Activated T-helper 1 cell treated with anti-CD3 and anti-CD28 coated beads, Interleukin-12 subunit alpha, Interleukin-12 subunit beta, Interleukin-2, Interleukin-4 antibody, amounts not matched to agents 30 ng/mL and 10 ng/mL and 1 ng/mL, durations not matched to agents 14 hours and 24 hours and 36 hours (primary cell): ENCODE measurements around the gene TAF3. TPM values are rescaled to one million over a fixed set of nuclear protein-coding genes. Genes with fewer than 3 reads are reported as not detected.
A peak's percentile ranks its signal among the peaks of the same experiment; 100 is the strongest.

ENCODE experiments used
- DNase-seq: peaks from one replicate; pipeline ENCODE4 v3.0.0; 2021; ENCODE audit warnings: low spot score
- H3K27ac Mint-ChIP-seq: one replicate; pipeline ENCODE4 v1.8.0; 2021; ENCODE audit warnings: mild to moderate bottlenecking, mixed read lengths
- H3K27me3 Mint-ChIP-seq: one replicate; pipeline ENCODE4 v1.8.0; 2022; ENCODE audit warnings: mild to moderate bottlenecking, moderate library complexity, mixed read lengths; ENCODE audit not compliant: insufficient read depth
- H3K36me3 Mint-ChIP-seq: one replicate; pipeline ENCODE4 v1.8.0; 2021; ENCODE audit warnings: low read depth, mixed read lengths
- H3K4me1 Mint-ChIP-seq: one replicate; pipeline ENCODE4 v1.8.0; 2021; ENCODE audit warnings: low read depth, mixed read lengths
- H3K4me3 Mint-ChIP-seq: one replicate; pipeline ENCODE4 v1.8.0; 2021; ENCODE audit warnings: mild to moderate bottlenecking, moderate library complexity, mixed read lengths
- H3K9me3 Mint-ChIP-seq: one replicate; pipeline ENCODE4 v1.8.0; 2021; ENCODE audit warnings: mixed read lengths
- intact Hi-C: fragments of 100-400 bp; cut with micrococcal nuclease; formaldehyde crosslinking; loops from one replicate; pipeline ENCODE4 v1.15.1; 2024
- total RNA-seq: library from RNA; stranded (reverse); gene quantifications from 2 replicates; pipeline ENCODE4 v1.2.3, GENCODE V29; 2022

TAF3 gene
- total RNA-seq, 1 donor from 2014 or later: 15.1 TPM

- Mint-ChIP-seq H3K27me3 (no peaks in the 10 kb centered on the region), H3K4me3 (no peak overlapping the region), H3K36me3 (peaks cover 19% of the 10 kb centered on the region), H3K4me1 (peaks cover 5% of the 10 kb centered on the region), H3K27ac (no peak overlapping the region), H3K9me3 (peaks cover 19% of the 10 kb centered on the region)
- no peak for DNase-seq
- intact Hi-C loops: no loop called here
These were observed 43.3 kb downstream of the TAF3 start for GRCh38 chr10:7861509-7862120.

GRCh38 chr10:7862121-7862514 lies 43.8 kb downstream of the TAF3 start:
- DNase-seq: no peak
- intact Hi-C loops: no loop called here
- Mint-ChIP-seq H3K9me3 (peaks cover 19% of the 10 kb centered on the region), H3K4me3 (no peak overlapping the region), H3K4me1 (peaks cover 2% of the 10 kb centered on the region), H3K27me3 (no peaks in the 10 kb centered on the region), H3K36me3 (peaks cover 19% of the 10 kb centered on the region), H3K27ac (no peak overlapping the region)

- intact Hi-C loops: no loop called here
- Mint-ChIP-seq H3K4me3 (no peak overlapping the region), H3K27me3 (peaks cover 2% of the 10 kb centered on the region), H3K9me3 (peaks cover 19% of the 10 kb centered on the region), H3K36me3 (peaks cover 17% of the 10 kb centered on the region), H3K27ac (no peak overlapping the region), H3K4me1 (no peaks in the 10 kb centered on the region)
- no peak for DNase-seq
These were observed 47.9 kb downstream of the TAF3 start for GRCh38 chr10:7866176-7866575.

GRCh38 chr10:7872041-7872442 lies 53.7 kb downstream of the TAF3 start:
- H3K4me1 Mint-ChIP-seq: no peaks in the 10 kb centered on the region
- H3K27me3 Mint-ChIP-seq: peaks cover 4% of the 10 kb centered on the region
- H3K27ac Mint-ChIP-seq: no peak overlapping the region
- intact Hi-C loops: loop anchor here (1.0 to 10.0 kb wide), 6 partner anchors 167 to 1430 kb away; partner anchors contain the start of gene GATA3
- H3K9me3 Mint-ChIP-seq: no peaks in the 10 kb centered on the region
- peak overlapping the region; percentile 53 for H3K4me3 Mint-ChIP-seq
- H3K36me3 Mint-ChIP-seq: no peaks in the 10 kb centered on the region
- no peak for DNase-seq

- intact Hi-C loops: loop anchor here (5.0 to 10.0 kb wide), 2 partner anchors 177 to 1000 kb away; partner anchors contain the start of gene GATA3
- Mint-ChIP-seq H3K4me1 (no peaks in the 10 kb centered on the region), H3K9me3 (no peaks in the 10 kb centered on the region), H3K36me3 (no peaks in the 10 kb centered on the region), H3K27me3 (peaks cover 4% of the 10 kb centered on the region), H3K4me3 (no peak overlapping the region), H3K27ac (no peak overlapping the region)
- DNase-seq: no peak
These were observed 56.6 kb downstream of the TAF3 start for GRCh38 chr10:7874864-7875263.

GRCh38 chr10:7876541-7877127 lies 58.3 kb downstream of the TAF3 start:
- no peak overlapping the region for H3K4me3 Mint-ChIP-seq
- intact Hi-C loops: loop anchor here (10.0 kb wide), 1 partner anchor 998 kb away; no protein-coding TSS in a partner anchor

GRCh38 chr10:7881119-7881518 lies 62.8 kb downstream of the TAF3 start:
- H3K4me1 Mint-ChIP-seq: no peaks in the 10 kb centered on the region
- H3K27me3 Mint-ChIP-seq: peaks cover 2% of the 10 kb centered on the region
- H3K36me3 Mint-ChIP-seq: no peaks in the 10 kb centered on the region
- DNase-seq: no peak
- H3K27ac Mint-ChIP-seq: no peak overlapping the region
- no peaks in the 10 kb centered on the region for H3K9me3 Mint-ChIP-seq
- H3K4me3 Mint-ChIP-seq: no peak overlapping the region
- intact Hi-C loops: no loop called here

More at GRCh38 chr10:7876541-7877127, 58.3 kb downstream of the TAF3 start:
- Mint-ChIP-seq H3K36me3 (no peaks in the 10 kb centered on the region), H3K27me3 (peaks cover 4% of the 10 kb centered on the region), H3K27ac (no peak overlapping the region), H3K4me1 (no peaks in the 10 kb centered on the region), H3K9me3 (no peaks in the 10 kb centered on the region)
- no peak for DNase-seq

- Mint-ChIP-seq H3K36me3 (no peaks in the 10 kb centered on the region), H3K4me1 (no peaks in the 10 kb centered on the region), H3K9me3 (no peaks in the 10 kb centered on the region), H3K27me3 (peaks cover 2% of the 10 kb centered on the region), H3K4me3 (no peak overlapping the region), H3K27ac (no peak overlapping the region)
- intact Hi-C loops: no loop called here
- DNase-seq: no peak
These were observed 67.8 kb downstream of the TAF3 start for GRCh38 chr10:7886056-7886455.

- H3K9me3 Mint-ChIP-seq: no peaks in the 10 kb centered on the region
- no peak overlapping the region for H3K4me3 Mint-ChIP-seq
- no peaks in the 10 kb centered on the region for H3K27me3 Mint-ChIP-seq
- H3K36me3 Mint-ChIP-seq: no peaks in the 10 kb centered on the region
- intact Hi-C loops: no loop called here
- no peak overlapping the region for H3K27ac Mint-ChIP-seq
- no peaks in the 10 kb centered on the region for H3K4me1 Mint-ChIP-seq
- DNase-seq: no peak
These were observed 69.0 kb downstream of the TAF3 start for GRCh38 chr10:7887174-7887816.

- Mint-ChIP-seq H3K4me3 (no peak overlapping the region), H3K27ac (no peak overlapping the region)
- DNase-seq: no peak
These were observed 71.7 kb downstream of the TAF3 start for GRCh38 chr10:7889947-7890542.

GRCh38 chr10:7890781-7891180 lies 72.5 kb downstream of the TAF3 start:
- H3K4me1 Mint-ChIP-seq: no peaks in the 10 kb centered on the region
- peaks cover 3% of the 10 kb centered on the region for H3K27me3 Mint-ChIP-seq
- H3K36me3 Mint-ChIP-seq: no peaks in the 10 kb centered on the region
- intact Hi-C loops: no loop called here
- H3K9me3 Mint-ChIP-seq: no peaks in the 10 kb centered on the region
- H3K4me3 Mint-ChIP-seq: no peak overlapping the region
- DNase-seq: no peak
- no peak overlapping the region for H3K27ac Mint-ChIP-seq

More at GRCh38 chr10:7889947-7890542, 71.7 kb downstream of the TAF3 start:
- no peaks in the 10 kb centered on the region for H3K36me3 Mint-ChIP-seq
- no peaks in the 10 kb centered on the region for H3K4me1 Mint-ChIP-seq
- H3K27me3 Mint-ChIP-seq: peaks cover 3% of the 10 kb centered on the region
- no peaks in the 10 kb centered on the region for H3K9me3 Mint-ChIP-seq
- intact Hi-C loops: no loop called here

- Mint-ChIP-seq H3K27me3 (peaks cover 3% of the 10 kb centered on the region), H3K9me3 (no peaks in the 10 kb centered on the region), H3K36me3 (peaks cover 6% of the 10 kb centered on the region), H3K4me1 (no peaks in the 10 kb centered on the region), H3K4me3 (no peak overlapping the region), H3K27ac (no peak overlapping the region)
- no peak for DNase-seq
- intact Hi-C loops: no loop called here
These were observed 73.3 kb downstream of the TAF3 start for GRCh38 chr10:7891634-7892033.

GRCh38 chr10:7892146-7892545 lies 73.8 kb downstream of the TAF3 start:
- intact Hi-C loops: no loop called here
- Mint-ChIP-seq H3K4me3 (no peak overlapping the region), H3K36me3 (peaks cover 7% of the 10 kb centered on the region), H3K9me3 (no peaks in the 10 kb centered on the region), H3K27ac (no peak overlapping the region), H3K27me3 (peaks cover 3% of the 10 kb centered on the region), H3K4me1 (no peaks in the 10 kb centered on the region)
- no peak for DNase-seq
